DND-41 (cell line): ENCODE measurements around the gene STEAP3.

Source experiments
- ATAC-seq: fragments of 200-7000 bp; cut with Tn5 transposase; 3 replicates; pipeline ENCODE4 v1.9.1; 2021; ENCODE audit warnings: low read depth; ENCODE audit not compliant: insufficient read depth
- DNase-seq: peaks from one replicate; pipeline ENCODE4 v3.0.0-alpha.2; 2020
- H2AFZ ChIP-seq: 2 replicates; pipeline ENCODE4 v1.6.0; 2012; ENCODE audit warnings: low read depth, low read length
- H3K27ac ChIP-seq: 2 replicates; pipeline ENCODE4 v1.5.1; 2012; ENCODE audit warnings: low read length, inconsistent platforms
- H3K27me3 ChIP-seq: fragments of 200-600 bp; sonication (generic); 2 replicates; pipeline ENCODE4 v1.6.0; 2012; ENCODE audit warnings: low read length, mild to moderate bottlenecking, inconsistent platforms; ENCODE audit not compliant: insufficient read depth, poor library complexity
- H3K36me3 ChIP-seq: 2 replicates; pipeline ENCODE4 v1.5.1; 2012; ENCODE audit warnings: low read length, inconsistent platforms; ENCODE audit not compliant: insufficient read depth
- H3K4me1 ChIP-seq: 2 replicates; pipeline ENCODE4 v1.5.1; 2012; ENCODE audit warnings: mild to moderate bottlenecking, low read length; ENCODE audit not compliant: insufficient read depth
- H3K4me2 ChIP-seq: 2 replicates; pipeline ENCODE4 v1.6.0; 2012; ENCODE audit warnings: mild to moderate bottlenecking, moderate library complexity, low read length, inconsistent platforms; ENCODE audit not compliant: insufficient read depth
- H3K4me3 ChIP-seq, 2 experiments: fragments of 200-600 bp in 1 of 2; shearing (Covaris generic) in 1 of 2; 2 replicates each; pipeline ENCODE4 v1.5.1; 2012 to 2016; ENCODE audit warnings: inconsistent platforms in 2 of 2, low read length in 2 of 2, mild to moderate bottlenecking in 2 of 2, low read depth in 1 of 2, moderate library complexity in 1 of 2
- H3K79me2 ChIP-seq: 2 replicates; pipeline ENCODE4 v1.6.0; 2012; ENCODE audit warnings: low read length, inconsistent platforms; ENCODE audit not compliant: insufficient read depth
- H3K9ac ChIP-seq: 2 replicates; pipeline ENCODE4 v1.6.0; 2012; ENCODE audit warnings: low read depth, mild to moderate bottlenecking, inconsistent platforms, low read length, moderate library complexity
- H3K9me3 ChIP-seq: 2 replicates; pipeline ENCODE4 v1.5.1; 2012; ENCODE audit warnings: low read length, moderate library complexity, mild to moderate bottlenecking, inconsistent platforms; ENCODE audit not compliant: insufficient read depth, severe bottlenecking
- H4K20me1 ChIP-seq: 2 replicates; pipeline ENCODE4 v1.6.0; 2012; ENCODE audit warnings: low read length; ENCODE audit not compliant: insufficient read depth
- CTCF ChIP-seq: IDR thresholded peaks from 2 replicates; pipeline ENCODE4 v1.5.1; 2012; ENCODE audit warnings: borderline replicate concordance, low read length, moderate library complexity, mild to moderate bottlenecking; ENCODE audit not compliant: poor library complexity, severe bottlenecking; ENCODE audit errors: extremely low read depth
- EZH2 ChIP-seq: IDR thresholded peaks from 3 replicates; pipeline ENCODE4 v1.6.1; 2012; ENCODE audit warnings: borderline replicate concordance, low read depth, mild to moderate bottlenecking, moderate library complexity, low read length, inconsistent platforms; ENCODE audit not compliant: severe bottlenecking

The STEAP3 gene

DNA sequence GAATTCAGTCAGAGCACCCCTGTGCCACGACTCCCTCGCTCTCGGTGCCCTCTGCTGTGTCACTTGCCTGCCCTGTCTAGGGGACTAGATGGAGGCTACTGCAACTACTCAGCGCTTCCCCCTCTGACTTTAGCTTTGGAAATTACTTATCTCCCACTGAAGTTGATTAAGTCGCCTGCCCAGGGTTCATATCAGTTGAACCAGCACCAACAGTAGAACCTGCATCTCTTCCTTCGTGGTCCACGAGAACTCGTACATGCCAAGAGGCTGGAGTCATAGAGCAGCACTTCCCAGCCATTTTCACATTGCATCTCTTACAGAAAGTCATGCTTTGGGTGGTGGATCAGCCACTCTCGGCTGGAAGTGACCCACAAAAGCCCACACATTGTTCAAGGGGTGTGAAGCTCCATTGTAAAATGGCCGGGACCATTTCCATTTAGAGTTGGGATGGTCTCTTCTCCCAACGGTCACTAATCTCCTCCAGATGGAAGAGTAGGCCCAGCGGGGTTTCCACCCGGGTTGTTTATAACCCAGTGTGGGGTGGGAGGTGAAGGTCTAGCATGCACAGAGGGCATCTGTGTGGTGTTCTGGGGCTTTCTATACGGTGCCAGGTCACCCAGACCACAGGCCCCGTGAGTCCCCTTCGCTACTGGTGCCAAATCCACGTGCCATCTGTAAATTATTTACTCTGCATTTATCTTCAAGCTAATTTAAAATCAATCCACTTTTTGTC, 38.0 kb downstream of the STEAP3 start:
- H3K27me3 ChIP-seq, result peaks cover 4% of the 10 kb centered on the region
- ATAC-seq, result no peak

GRCh38 chr2:119263025-119263424, 39.4 kb downstream of the STEAP3 start:
- no peaks in the 10 kb centered on the region for H4K20me1 ChIP-seq
- H3K4me1 ChIP-seq, result no peaks in the 10 kb centered on the region
- H3K4me3 ChIP-seq, result no peak overlapping the region
- no peak for DNase-seq
- ATAC-seq, result no peak
- H3K27me3 ChIP-seq, result peaks cover 4% of the 10 kb centered on the region
- no peaks in the 10 kb centered on the region for H3K9me3 ChIP-seq
- H3K4me2 ChIP-seq, result no peak overlapping the region
- H3K79me2 ChIP-seq, result no peaks in the 10 kb centered on the region
- no peak for TF ChIP-seq CTCF
- TF ChIP-seq EZH2, result no peak
- no peak overlapping the region for H3K27ac ChIP-seq
- no peak overlapping the region for H2AFZ ChIP-seq
- H3K9ac ChIP-seq, result no peak overlapping the region
- no peaks in the 10 kb centered on the region for H3K36me3 ChIP-seq

More for the DNA sequence above, 38.0 kb downstream of the STEAP3 start:
- Histone ChIP-seq H3K4me3 (no peak overlapping the region), H3K27ac (no peak overlapping the region), H3K9ac (no peak overlapping the region), H4K20me1 (no peaks in the 10 kb centered on the region), H3K4me1 (no peaks in the 10 kb centered on the region), H3K4me2 (no peak overlapping the region), H3K36me3 (no peaks in the 10 kb centered on the region), H2AFZ (no peak overlapping the region), H3K79me2 (no peaks in the 10 kb centered on the region), H3K9me3 (no peaks in the 10 kb centered on the region)
- TF ChIP-seq EZH2 (no peak), CTCF (no peak)
- DNase-seq, result no peak

DNA sequence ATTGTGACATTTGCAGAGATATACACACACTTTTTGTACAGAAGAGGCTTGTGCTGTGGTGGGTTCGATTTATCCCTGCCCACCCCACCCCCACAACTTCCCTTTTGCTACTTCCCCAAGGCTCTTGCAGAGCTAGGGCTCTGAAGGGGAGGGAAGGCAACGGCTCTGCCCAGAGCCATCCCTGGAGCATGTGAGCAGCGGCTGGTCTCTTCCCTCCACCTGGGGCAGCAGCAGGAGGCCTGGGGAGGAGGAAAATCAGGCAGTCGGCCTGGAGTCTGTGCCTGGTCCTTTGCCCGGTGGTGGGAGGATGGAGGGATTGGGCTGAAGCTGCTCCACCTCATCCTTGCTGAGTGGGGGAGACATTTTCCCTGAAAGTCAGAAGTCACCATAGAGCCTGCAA, 40.0 kb downstream of the STEAP3 start:
- no peak overlapping the region for H3K4me2 ChIP-seq
- H3K36me3 ChIP-seq, result no peaks in the 10 kb centered on the region
- no peak overlapping the region for H3K27ac ChIP-seq
- no peak overlapping the region for H3K4me3 ChIP-seq
- no peak for DNase-seq
- H3K9ac ChIP-seq, result no peak overlapping the region
- H3K4me1 ChIP-seq, result no peaks in the 10 kb centered on the region
- H3K9me3 ChIP-seq, result no peaks in the 10 kb centered on the region
- no peaks in the 10 kb centered on the region for H4K20me1 ChIP-seq
- no peaks in the 10 kb centered on the region for H3K79me2 ChIP-seq
- TF ChIP-seq CTCF, result no peak
- TF ChIP-seq EZH2, result no peak
- H2AFZ ChIP-seq, result no peak overlapping the region
- H3K27me3 ChIP-seq, result peaks cover 4% of the 10 kb centered on the region
- no peak for ATAC-seq
